HG02623 (cell line): ENCODE results near the gene COMMD4.
"Not testable (repeated sequence)": the region's sequence is repeated elsewhere in the genome, so short reads cannot be mapped to it uniquely, and the experiment has no call there.

ENCODE experiments used
- ATAC-seq: cut with Tn5 transposase; IDR thresholded peaks from one replicate; pipeline ENCODE4 v1.9.1; 2021; ENCODE audit warnings: moderate library complexity; ENCODE audit not compliant: unreplicated experiment

Gene COMMD4

DNA sequence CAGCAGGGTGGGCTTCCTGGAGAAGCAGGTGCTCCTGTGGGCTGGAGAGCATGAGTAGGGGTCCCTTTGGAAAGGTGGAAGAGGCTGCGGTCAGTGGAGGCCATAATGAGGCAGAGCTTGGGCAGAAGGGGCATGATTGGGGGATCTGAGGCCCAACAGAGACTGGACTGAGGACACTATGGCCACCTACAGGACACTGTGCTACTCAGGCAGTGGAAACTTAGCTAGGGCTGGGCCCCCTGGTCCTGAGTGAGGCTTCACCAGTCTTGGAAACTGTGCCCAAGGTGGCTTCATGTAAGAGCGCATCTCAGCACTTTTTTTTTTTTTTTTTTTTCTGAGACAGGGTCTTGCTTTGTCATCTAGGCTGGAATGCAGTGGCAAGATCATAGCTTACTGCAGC, 6.3 kb upstream of the COMMD4 start:
- ATAC-seq = no peak

DNA sequence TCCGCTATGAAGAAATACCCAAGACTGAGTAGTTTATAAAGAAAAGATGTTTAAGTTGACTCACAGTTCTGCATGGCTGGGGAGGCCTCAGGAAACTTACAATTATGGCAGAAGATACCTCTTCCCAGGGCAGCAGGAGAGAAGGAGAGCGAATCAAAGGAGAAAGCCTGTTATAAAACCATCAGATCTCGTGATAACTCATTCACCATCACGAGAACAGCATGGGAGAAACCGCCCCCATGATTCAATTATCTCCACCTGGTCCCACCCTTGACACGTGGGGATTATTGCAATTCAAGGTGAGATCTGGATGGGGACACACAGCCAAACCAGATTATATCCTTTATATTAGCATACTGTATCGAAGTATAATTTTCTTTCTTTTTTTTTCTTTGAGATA, 3.8 kb upstream of the COMMD4 start:
- ATAC-seq = not testable (repeated sequence)

- ATAC-seq = not testable (repeated sequence)
These were observed 2.0 kb upstream of the COMMD4 start for GRCh38 chr15:75333654-75334419.

DNA sequence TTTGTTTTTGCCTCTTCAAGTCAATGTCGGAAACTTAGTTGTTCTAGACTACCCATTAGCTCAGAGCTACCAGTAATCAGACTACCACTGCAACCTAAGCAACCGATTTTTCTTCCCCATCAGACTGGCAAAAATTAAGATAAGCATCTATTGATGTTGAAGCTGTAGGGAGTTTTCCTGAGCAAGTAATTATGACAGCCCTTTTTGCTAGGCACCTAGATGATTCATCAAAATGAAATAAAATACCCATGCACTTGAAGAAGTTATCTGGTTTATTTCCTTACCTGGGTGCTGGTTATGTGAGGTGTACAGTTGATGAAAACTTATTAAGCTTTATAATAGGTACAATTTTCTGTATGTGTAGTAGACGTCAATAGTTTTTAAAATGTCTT, 554 bp upstream of the COMMD4 start:
- ATAC-seq = no peak

DNA sequence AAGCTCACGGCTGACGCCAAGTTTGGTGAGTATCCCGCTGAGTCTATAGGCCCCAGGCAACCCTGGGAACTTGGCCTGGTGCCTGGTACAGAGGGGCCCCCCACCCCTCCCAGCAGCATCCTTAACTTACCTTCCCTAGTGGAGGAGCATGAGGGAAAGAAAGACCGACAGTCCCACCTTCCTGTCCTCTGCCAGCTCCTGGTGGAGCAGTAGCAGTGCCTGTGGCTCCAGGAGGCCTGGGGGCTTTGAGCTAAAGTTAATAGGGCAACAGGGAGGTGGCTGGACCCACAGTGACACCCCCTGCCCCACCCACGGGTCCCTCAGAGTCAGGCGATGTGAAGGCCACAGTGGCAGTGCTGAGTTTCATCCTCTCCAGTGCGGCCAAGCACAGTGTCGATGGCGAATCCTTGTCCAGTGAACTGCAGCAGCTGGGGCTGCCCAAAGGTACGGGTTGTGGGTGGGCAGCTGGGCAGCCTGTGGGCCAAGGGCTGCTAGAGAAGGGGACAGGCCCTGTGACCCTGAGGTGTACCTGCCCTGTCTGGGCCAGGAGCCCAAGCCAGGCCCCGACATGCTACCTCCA, 2.9 kb downstream of the COMMD4 start:
- no peak for ATAC-seq

GRCh38 chr15:75339531-75340240, 3.8 kb downstream of the COMMD4 start:
- no peak for ATAC-seq

DNA sequence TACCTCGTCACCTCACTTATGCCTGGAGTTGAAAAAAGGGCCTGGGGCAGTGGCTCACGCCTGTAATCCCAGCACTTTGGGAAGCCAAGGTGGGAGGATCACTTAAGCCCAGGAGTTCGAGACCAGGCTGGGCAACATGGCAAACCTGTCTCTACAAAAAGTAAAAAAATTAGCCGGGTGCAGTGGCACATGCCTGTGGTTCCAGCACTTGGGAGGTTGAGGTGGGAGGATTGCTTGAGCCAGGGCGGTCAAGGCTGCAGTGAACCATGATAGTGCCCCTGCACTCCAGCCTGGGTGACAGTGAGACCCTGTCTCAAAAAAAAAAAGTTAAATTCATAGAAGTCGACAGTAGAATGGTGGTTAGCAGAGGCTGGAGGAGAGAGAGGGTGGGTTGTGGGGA, 6.4 kb downstream of the COMMD4 start:
- no peak for ATAC-seq

DNA sequence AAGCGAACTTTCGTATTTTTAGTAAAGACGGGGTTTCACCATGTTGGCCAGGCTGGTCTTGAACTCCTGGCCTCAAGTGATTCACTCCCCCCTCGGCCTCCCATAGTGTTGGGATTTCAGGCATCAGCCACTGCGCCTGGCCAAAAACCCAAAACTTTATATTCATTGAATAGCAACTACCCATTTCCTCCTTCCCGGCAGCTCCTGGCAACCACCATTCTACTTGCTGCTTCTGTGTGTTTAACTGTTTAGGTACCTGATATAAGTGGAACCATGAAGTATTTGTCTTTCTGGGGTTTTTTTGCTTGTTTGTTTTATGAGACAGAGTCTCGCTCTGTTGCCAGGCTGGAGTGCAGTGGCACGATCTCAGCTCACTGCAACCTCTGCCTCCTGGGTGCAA, 8.1 kb downstream of the COMMD4 start:
- not testable (repeated sequence) for ATAC-seq

DNA sequence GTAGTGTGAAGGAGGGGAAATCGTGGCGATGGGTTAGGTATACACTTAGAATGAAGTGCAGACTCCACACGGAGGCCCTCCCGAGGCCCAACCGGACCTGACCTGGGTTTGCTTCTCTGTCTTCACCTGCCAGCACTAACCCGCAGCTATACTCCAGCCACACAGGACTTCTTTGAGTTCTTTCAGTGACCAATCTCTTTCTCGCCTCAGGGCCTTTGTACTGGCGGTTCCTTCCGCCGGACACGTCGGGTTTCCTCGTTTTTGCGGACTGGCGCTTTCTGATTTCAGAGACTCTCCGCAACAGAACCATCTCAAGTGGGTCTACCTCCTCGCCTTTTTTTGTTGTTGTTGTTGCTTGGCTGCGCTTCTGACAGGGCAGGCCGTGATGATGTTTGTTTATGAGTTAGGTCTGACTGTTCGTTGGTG, 10.9 kb downstream of the COMMD4 start, which contains the start of gene NEIL1:
TSS of gene NEIL1 (plus strand) at position 244 of the 426 bp plus-strand sequence. CDS start 1,867 bp downstream, outside the sequence.
- no peak for ATAC-seq

GRCh38 chr15:75347222-75348033, 11.6 kb downstream of the COMMD4 start:
- ATAC-seq = no peak

GRCh38 chr15:75348034-75348561, 12.2 kb downstream of the COMMD4 start:
- no peak for ATAC-seq

- ATAC-seq = no peak
These were observed 12.9 kb downstream of the COMMD4 start for GRCh38 chr15:75348562-75349350.

GRCh38 chr15:75349351-75349669, 13.4 kb downstream of the COMMD4 start:
- ATAC-seq = not testable (repeated sequence)

- no peak for ATAC-seq
These were observed 14.2 kb downstream of the COMMD4 start for GRCh38 chr15:75349851-75350588.

DNA sequence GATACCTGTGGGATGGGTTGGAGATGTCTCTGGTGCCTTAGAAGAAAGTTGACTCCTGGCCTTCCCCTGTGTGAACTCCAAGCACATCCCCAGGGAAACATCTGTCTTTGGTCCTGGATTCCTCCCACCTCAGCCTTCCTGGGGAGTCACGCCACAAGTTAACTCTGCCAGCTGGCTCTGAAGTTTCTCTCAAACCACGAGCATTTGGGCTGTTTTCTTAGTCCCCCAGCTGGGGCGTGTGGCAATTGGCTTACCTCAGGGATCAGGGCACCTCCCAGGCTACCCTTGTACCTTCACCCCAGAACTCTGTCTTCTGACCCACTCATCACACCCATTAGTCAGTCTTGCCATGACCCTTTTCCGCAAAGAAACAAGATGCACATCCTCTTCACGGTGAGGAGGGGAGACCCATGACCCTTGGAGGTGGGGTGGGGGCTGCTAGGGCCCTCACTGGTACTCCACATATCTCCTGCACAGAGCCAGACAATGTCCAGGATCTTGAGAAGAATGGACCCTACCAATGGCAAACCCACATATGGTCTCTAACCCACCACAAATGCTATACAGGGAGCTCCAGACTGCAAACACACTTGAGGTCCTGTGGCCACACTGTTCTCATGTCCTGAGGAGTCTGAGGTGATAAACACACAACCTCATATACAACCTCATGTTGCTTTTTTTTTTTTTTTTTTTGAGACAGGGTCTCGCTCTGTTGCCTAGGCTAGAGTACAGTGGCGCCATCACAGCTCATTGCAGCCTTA, 14.9 kb downstream of the COMMD4 start:
- ATAC-seq = no peak

- no peak for ATAC-seq
These were observed 16.6 kb downstream of the COMMD4 start for GRCh38 chr15:75352186-75353080.

DNA sequence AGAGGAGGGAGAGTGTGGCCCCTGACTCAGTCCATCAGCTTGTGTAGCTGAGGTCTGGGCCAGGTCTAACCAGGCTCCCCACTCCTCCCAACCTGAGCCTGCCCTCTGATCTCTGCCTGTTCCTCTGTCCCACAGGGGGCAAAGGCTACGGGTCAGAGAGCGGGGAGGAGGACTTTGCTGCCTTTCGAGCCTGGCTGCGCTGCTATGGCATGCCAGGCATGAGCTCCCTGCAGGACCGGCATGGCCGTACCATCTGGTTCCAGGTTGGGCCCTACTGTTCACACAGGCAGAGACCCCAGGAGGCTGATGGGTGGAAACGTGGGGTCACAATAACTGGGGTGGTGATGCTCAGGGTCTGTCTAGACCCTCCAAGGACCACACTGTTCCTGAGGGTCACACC, 17.7 kb downstream of the COMMD4 start:
- no peak for ATAC-seq

DNA sequence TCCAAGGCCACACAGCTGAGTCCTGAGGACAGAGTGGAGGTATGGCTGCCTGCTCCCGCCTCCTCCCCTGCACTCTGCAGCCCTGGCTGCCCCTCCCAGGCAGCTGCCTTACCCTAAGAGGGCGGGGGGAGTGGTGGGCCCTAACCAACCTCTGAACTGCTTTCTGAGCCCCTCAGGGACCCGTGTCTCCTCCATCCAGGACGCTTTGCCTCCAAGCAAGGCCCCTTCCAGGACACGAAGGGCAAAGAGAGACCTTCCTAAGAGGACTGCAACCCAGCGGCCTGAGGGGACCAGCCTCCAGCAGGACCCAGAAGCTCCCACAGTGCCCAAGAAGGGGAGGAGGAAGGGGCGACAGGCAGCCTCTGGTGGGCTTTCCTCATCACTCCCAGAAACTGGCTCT, 18.6 kb downstream of the COMMD4 start:
- ATAC-seq = no peak
